ENCODE measurements around the gene MOAP1. TPM values are rescaled to one million over a fixed set of nuclear protein-coding genes. Genes with fewer than 3 reads are reported as not detected.
"Not testable (repeated sequence)": the region's sequence is repeated elsewhere in the genome, so short reads cannot be mapped to it uniquely, and the experiment has no call there.

MOAP1 gene
- total RNA-seq, 1 donor from 2014 or later = 16.1 TPM

DNA sequence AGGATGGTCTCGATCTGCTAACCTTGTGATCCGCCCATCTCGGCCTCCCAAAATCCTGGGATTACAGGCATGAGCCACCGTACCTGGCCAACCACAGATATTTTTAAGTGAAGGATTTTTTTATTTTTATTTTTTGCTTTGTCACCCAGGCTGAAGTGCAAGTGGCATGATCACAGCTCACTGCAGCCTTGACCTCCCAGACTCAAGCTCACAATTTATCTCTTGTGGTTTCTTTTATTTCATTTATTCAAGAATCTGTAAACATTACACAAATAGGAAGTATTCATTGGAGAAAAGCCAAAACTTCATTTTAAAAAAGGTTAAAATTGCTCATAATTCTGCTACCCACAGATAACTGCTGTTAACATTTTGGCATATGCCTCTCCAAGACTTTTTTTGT lies 13.3 kb downstream of the MOAP1 start:
- no peaks in the 10 kb centered on the region for H3K9me3 Mint-ChIP-seq (ENCODE audit: unreplicated experiment)
- DNase-seq (ENCODE audit: low read depth) (no peak), FAIRE-seq (no peak)
- no peak overlapping the region for H3K27ac Mint-ChIP-seq (ENCODE audit: unreplicated experiment)
- H3K4me3 Mint-ChIP-seq (ENCODE audit: unreplicated experiment) = no peak overlapping the region
- Histone ChIP-seq H3K9me3 (ENCODE audit: insufficient read depth, low read depth, low read length) (no peaks in the 10 kb centered on the region), H3K27me3 (ENCODE audit: insufficient read depth, low read length) (peaks cover 2% of the 10 kb centered on the region), H3K9ac (ENCODE audit: low read length) (no peak overlapping the region), H3K4me2 (ENCODE audit: low read length) (no peak overlapping the region), H3K27ac (ENCODE audit: low read depth, low read length) (no peak overlapping the region), H3K4me3 (ENCODE audit: insufficient read depth, low read depth, low read length) (no peak overlapping the region), H2AFZ (ENCODE audit: low read depth, low read length) (no peak overlapping the region), H3K4me1 (ENCODE audit: insufficient read depth, low read length) (peaks cover 3% of the 10 kb centered on the region), H3K36me3 (ENCODE audit: insufficient read depth, low read length) (no peaks in the 10 kb centered on the region), H3K79me2 (ENCODE audit: insufficient read depth, low read length) (no peaks in the 10 kb centered on the region), H4K20me1 (ENCODE audit: insufficient read depth, low read length) (no peaks in the 10 kb centered on the region)
- no peaks in the 10 kb centered on the region for H3K4me1 Mint-ChIP-seq (ENCODE audit: low read depth, unreplicated experiment)
- no peaks in the 10 kb centered on the region for H3K36me3 Mint-ChIP-seq (ENCODE audit: low read depth, unreplicated experiment)
- H3K27me3 Mint-ChIP-seq (ENCODE audit: low read depth, unreplicated experiment) = peaks cover 5% of the 10 kb centered on the region
- TF ChIP-seq CTCF (IDR thresholded peaks at IDR 0.05; ENCODE audit: insufficient read depth, low read depth, low read length) = no peak
- TF ChIP-seq EZH2 (IDR thresholded peaks at IDR 0.05; ENCODE audit: insufficient read depth, low read length) = no peak

- not testable (repeated sequence) for H3K9me3 Mint-ChIP-seq (ENCODE audit: unreplicated experiment); H3K36me3 Mint-ChIP-seq (ENCODE audit: low read depth, unreplicated experiment); H3K27me3 Mint-ChIP-seq (ENCODE audit: low read depth, unreplicated experiment); DNase-seq (ENCODE audit: low read depth); FAIRE-seq; H3K9me3 ChIP-seq (ENCODE audit: insufficient read depth, low read depth, low read length); H3K27ac ChIP-seq (ENCODE audit: low read depth, low read length); H2AFZ ChIP-seq (ENCODE audit: low read depth, low read length); H3K4me1 Mint-ChIP-seq (ENCODE audit: low read depth, unreplicated experiment); H3K27ac Mint-ChIP-seq (ENCODE audit: unreplicated experiment); H3K79me2 ChIP-seq (ENCODE audit: insufficient read depth, low read length); H3K4me3 ChIP-seq (ENCODE audit: insufficient read depth, low read depth, low read length); H4K20me1 ChIP-seq (ENCODE audit: insufficient read depth, low read length); H3K36me3 ChIP-seq (ENCODE audit: insufficient read depth, low read length); H3K27me3 ChIP-seq (ENCODE audit: insufficient read depth, low read length); H3K4me3 Mint-ChIP-seq (ENCODE audit: unreplicated experiment); H3K9ac ChIP-seq (ENCODE audit: low read length); H3K4me2 ChIP-seq (ENCODE audit: low read length); H3K4me1 ChIP-seq (ENCODE audit: insufficient read depth, low read length)
Measured at GRCh38 chr14:93170141-93170540, 14.6 kb downstream of the MOAP1 start.

DNA sequence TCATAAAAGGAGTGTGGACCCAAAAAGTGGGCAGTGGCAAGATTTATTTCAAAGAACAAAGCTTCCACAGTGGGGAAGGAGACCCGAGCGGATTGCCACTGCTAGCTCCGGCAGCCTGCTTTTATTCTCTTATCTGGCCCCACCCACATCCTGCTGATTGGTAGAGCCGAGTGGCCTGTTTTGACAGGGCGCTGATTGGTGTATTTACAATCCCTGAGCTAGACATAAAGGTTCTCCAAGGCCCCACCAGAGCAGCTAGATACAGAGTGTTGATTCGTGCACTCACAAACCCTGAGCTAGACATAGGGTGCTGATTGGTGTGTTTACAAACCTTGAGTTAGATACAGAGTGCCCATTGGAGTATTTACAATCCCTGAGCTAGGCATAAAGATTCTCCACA lies 15.1 kb downstream of the MOAP1 start:
- not testable (repeated sequence) for H2AFZ ChIP-seq (ENCODE audit: low read depth, low read length); H3K27ac ChIP-seq (ENCODE audit: low read depth, low read length); H3K4me1 ChIP-seq (ENCODE audit: insufficient read depth, low read length); FAIRE-seq; H3K4me2 ChIP-seq (ENCODE audit: low read length); H3K9me3 ChIP-seq (ENCODE audit: insufficient read depth, low read depth, low read length); H3K9me3 Mint-ChIP-seq (ENCODE audit: unreplicated experiment); H3K27me3 Mint-ChIP-seq (ENCODE audit: low read depth, unreplicated experiment); H3K4me3 Mint-ChIP-seq (ENCODE audit: unreplicated experiment); H3K79me2 ChIP-seq (ENCODE audit: insufficient read depth, low read length); H3K36me3 Mint-ChIP-seq (ENCODE audit: low read depth, unreplicated experiment); H3K27me3 ChIP-seq (ENCODE audit: insufficient read depth, low read length); H3K4me3 ChIP-seq (ENCODE audit: insufficient read depth, low read depth, low read length); H3K9ac ChIP-seq (ENCODE audit: low read length); H3K4me1 Mint-ChIP-seq (ENCODE audit: low read depth, unreplicated experiment); H4K20me1 ChIP-seq (ENCODE audit: insufficient read depth, low read length); DNase-seq (ENCODE audit: low read depth); H3K27ac Mint-ChIP-seq (ENCODE audit: unreplicated experiment); H3K36me3 ChIP-seq (ENCODE audit: insufficient read depth, low read length)

- H3K27me3 Mint-ChIP-seq (ENCODE audit: low read depth, unreplicated experiment); H3K4me2 ChIP-seq (ENCODE audit: low read length); H3K4me1 ChIP-seq (ENCODE audit: insufficient read depth, low read length); DNase-seq (ENCODE audit: low read depth); H3K36me3 Mint-ChIP-seq (ENCODE audit: low read depth, unreplicated experiment); H3K4me1 Mint-ChIP-seq (ENCODE audit: low read depth, unreplicated experiment); H3K9ac ChIP-seq (ENCODE audit: low read length); H3K27ac ChIP-seq (ENCODE audit: low read depth, low read length); H2AFZ ChIP-seq (ENCODE audit: low read depth, low read length); H3K79me2 ChIP-seq (ENCODE audit: insufficient read depth, low read length); H3K27ac Mint-ChIP-seq (ENCODE audit: unreplicated experiment); FAIRE-seq; H3K9me3 ChIP-seq (ENCODE audit: insufficient read depth, low read depth, low read length); H3K27me3 ChIP-seq (ENCODE audit: insufficient read depth, low read length); H3K9me3 Mint-ChIP-seq (ENCODE audit: unreplicated experiment); H3K4me3 ChIP-seq (ENCODE audit: insufficient read depth, low read depth, low read length); H4K20me1 ChIP-seq (ENCODE audit: insufficient read depth, low read length); H3K4me3 Mint-ChIP-seq (ENCODE audit: unreplicated experiment); H3K36me3 ChIP-seq (ENCODE audit: insufficient read depth, low read length): not testable (repeated sequence)
Measured at GRCh38 chr14:93168610-93169009, 16.1 kb downstream of the MOAP1 start.

GRCh38 chr14:93165271-93166265 lies 19.1 kb downstream of the MOAP1 start:
- not testable (repeated sequence) for H3K9ac ChIP-seq (ENCODE audit: low read length); FAIRE-seq; H3K36me3 ChIP-seq (ENCODE audit: insufficient read depth, low read length); H3K4me1 Mint-ChIP-seq (ENCODE audit: low read depth, unreplicated experiment); H4K20me1 ChIP-seq (ENCODE audit: insufficient read depth, low read length); H3K9me3 ChIP-seq (ENCODE audit: insufficient read depth, low read depth, low read length); H3K27ac Mint-ChIP-seq (ENCODE audit: unreplicated experiment); H3K4me2 ChIP-seq (ENCODE audit: low read length); H3K4me3 ChIP-seq (ENCODE audit: insufficient read depth, low read depth, low read length); H3K9me3 Mint-ChIP-seq (ENCODE audit: unreplicated experiment); H3K79me2 ChIP-seq (ENCODE audit: insufficient read depth, low read length); H3K4me1 ChIP-seq (ENCODE audit: insufficient read depth, low read length); H3K27me3 Mint-ChIP-seq (ENCODE audit: low read depth, unreplicated experiment); DNase-seq (ENCODE audit: low read depth); H3K27me3 ChIP-seq (ENCODE audit: insufficient read depth, low read length); H3K4me3 Mint-ChIP-seq (ENCODE audit: unreplicated experiment); H3K36me3 Mint-ChIP-seq (ENCODE audit: low read depth, unreplicated experiment); H2AFZ ChIP-seq (ENCODE audit: low read depth, low read length); H3K27ac ChIP-seq (ENCODE audit: low read depth, low read length)

All from astrocyte (in vitro differentiated cells and primary cell).